ENCODE data around the gene TSPAN14.

- TF ChIP-seq CTCF (IDR thresholded peaks at IDR 0.05) (no peak), POLR2A (IDR thresholded peaks at IDR 0.05) (no peak), POLR2AphosphoS5 (IDR thresholded peaks at IDR 0.05) (peak; percentile 30 to 49 (median 41)), EP300 (IDR thresholded peaks at IDR 0.05; ENCODE audit: low read depth) (no peak)
Measured at GRCh38 chr10:80410122-80410521, 44.0 kb upstream of the TSPAN14 start.
